ENCODE results near the gene LUC7L.
"Not testable (repeated sequence)": the region's sequence is repeated elsewhere in the genome, so short reads cannot be mapped to it uniquely, and the experiment has no call there.

The LUC7L gene, protein sequence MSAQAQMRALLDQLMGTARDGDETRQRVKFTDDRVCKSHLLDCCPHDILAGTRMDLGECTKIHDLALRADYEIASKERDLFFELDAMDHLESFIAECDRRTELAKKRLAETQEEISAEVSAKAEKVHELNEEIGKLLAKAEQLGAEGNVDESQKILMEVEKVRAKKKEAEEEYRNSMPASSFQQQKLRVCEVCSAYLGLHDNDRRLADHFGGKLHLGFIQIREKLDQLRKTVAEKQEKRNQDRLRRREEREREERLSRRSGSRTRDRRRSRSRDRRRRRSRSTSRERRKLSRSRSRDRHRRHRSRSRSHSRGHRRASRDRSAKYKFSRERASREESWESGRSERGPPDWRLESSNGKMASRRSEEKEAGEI

DNA sequence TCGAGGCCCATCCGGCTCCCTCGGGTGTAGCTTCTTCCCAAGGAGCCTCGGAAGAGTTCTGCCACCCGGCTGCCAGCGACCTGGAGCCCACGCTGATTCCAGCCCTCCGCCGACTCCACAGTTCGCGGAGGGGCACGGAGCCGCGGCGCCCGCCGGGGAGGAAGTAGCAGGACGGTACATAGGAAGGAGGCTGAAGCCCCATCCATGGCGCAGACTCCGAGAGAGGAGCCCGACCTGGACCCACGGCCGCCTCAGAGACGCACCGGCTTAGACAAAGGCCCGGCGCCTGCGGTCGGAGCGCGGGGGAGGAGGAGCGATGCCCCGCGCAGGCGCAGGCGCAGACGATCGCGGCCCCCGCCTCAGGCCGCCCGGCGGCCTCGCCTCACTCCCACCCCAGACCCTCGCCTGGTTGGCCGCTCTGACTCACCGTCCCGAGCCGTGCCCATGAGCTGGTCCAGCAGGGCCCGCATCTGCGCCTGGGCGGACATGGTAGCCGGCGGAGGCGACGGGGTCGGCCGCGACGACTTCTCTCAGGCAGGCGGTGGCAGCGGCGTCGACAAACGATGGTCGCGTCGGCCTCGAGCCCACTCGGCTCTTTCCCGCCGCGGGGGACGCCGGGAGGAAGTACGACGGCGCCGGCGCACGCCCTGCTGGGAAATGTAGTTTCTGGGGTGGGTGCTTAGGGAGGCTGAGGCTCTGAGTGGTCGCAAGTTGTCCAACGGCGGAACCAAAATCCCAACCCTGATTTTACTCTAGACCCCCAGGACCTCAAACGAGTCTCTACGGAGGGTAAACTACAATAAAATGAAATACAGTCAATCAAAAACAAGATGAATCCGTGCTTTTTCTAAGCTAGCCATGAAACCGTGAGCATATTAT, at the start of gene LUC7L:
TSS of gene LUC7L (minus strand) at position 598 of the 879 bp plus-strand sequence. CDS start at position 488, 110 bp downstream.
- DNase-seq (ENCODE audit: low read depth, low spot score): no peak

DNA sequence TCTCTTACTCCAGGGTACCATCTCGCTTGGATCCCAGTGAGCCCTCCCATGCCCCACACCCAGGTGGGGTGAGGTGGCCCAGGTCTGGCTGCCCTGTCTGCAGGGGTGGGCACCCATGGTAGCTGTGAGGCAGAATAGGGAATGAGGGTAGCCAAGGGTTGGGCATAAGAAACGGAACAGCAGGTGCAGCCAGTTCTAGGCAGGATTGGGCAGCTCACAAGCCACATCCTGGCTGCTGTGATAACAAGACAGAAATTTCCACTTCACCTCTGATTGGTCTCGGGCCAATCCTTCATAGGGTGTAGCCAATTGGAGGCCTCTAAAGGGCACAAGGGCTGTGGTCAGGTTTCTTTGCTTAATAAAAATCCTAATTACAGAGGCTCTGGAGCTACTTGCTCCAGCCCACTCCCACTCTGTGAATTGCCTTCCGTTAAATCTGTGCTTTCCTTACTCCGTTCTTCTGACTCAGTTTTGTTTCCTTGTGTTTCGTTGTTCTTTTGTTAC, 49.7 kb upstream of the LUC7L start:
- DNase-seq (ENCODE audit: low read depth, low spot score): peak; percentile 55
- no peak overlapping the region for H3K27ac ChIP-seq

More for the DNA sequence above, at the start of gene LUC7L:
- peak within 1 kb of the TSS; percentile 83 for H3K27ac ChIP-seq

DNA sequence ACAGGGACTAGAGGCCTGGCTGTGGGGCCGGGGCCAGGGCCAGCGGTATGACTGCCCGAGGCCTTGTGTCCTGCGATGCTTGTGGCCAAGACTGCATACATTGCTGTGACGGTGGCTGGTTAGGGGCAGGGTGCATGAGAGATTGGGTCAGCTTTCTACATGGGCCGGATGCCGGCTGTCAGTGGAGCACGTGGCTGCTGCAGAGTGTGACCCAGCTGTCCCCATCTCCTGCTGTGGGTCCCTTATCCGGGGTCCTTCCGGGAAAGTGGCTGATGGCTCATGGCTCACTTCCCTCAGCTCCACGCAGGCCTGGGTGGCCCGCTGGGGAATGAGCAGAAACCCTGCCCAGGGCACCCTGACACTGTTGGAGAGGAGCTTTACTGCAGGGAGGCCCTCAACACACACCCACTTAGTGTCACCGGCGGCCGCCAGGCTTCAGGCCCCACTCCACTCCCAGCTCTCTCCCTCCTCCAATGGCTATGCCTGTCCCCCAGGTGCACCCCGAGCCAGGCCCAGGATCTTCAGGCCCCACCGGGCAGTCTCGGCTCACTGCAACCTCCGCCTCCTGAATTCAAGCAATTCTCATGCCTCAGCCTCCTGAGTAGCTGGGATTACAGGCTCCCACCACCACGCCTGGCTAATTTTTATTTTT, 47.3 kb upstream of the LUC7L start:
- no peak overlapping the region for H3K27ac ChIP-seq
- no peak for DNase-seq (ENCODE audit: low read depth, low spot score)

DNA sequence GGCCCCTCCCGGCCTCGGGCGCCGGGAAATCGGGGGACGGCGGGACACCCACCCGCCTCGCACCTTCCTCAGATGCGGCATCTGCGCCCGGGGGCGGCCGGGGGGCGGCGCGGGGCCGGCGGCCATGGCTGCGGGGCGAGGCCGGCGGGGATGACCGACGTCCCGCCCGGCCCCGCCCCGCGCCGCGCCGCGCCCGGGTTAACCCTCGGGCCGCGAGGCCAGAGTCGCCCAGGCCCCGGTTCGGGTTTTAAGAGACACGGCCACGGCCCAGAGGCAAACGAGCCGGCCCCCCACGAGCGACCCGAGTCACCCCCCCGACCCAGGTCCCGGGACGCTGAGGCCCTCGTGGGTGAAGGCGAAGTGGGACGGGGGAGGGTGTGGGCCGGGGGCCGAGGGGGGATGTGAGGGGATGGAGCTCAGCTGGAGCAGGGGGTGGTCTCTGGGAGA, 46.6 kb upstream of the LUC7L start, which contains the start of gene RGS11:
TSS of gene RGS11 (minus strand) at position 159 of the 447 bp plus-strand sequence. CDS start at position 126, 33 bp downstream.
- no peak within 1 kb of the TSS for H3K27ac ChIP-seq
- DNase-seq (ENCODE audit: low read depth, low spot score): no peak

DNA sequence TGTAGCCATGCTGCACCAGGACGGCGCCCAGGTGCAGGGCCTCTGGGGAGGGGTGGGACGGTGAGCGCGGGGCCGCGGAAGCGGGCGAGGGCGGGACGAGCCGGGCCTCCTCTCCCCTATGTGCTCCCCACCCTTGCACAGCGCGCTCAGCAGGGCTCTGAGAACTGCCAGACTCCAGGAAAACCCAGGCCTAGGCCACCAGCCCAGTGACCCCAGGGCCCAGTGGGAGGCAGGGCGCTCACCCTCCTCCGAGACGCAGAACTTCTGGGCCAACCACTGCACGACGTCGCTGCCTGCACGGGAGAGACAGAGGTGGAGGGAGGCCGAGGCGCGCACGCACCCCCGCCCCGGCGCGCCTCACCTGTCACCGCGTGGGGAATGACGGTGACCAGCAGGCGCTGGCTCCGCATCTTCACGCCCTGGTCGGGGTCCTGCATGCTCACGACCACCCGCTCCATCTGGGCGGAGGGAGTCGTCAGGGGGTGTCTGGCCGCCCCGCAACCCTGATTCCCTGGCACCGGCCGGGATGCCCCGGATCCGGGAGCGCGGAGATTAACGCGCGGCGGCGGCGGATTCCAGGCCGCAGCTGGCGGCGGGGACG, 45.9 kb upstream of the LUC7L start:
- DNase-seq (ENCODE audit: low read depth, low spot score): no peak
- H3K27ac ChIP-seq: no peak overlapping the region

DNA sequence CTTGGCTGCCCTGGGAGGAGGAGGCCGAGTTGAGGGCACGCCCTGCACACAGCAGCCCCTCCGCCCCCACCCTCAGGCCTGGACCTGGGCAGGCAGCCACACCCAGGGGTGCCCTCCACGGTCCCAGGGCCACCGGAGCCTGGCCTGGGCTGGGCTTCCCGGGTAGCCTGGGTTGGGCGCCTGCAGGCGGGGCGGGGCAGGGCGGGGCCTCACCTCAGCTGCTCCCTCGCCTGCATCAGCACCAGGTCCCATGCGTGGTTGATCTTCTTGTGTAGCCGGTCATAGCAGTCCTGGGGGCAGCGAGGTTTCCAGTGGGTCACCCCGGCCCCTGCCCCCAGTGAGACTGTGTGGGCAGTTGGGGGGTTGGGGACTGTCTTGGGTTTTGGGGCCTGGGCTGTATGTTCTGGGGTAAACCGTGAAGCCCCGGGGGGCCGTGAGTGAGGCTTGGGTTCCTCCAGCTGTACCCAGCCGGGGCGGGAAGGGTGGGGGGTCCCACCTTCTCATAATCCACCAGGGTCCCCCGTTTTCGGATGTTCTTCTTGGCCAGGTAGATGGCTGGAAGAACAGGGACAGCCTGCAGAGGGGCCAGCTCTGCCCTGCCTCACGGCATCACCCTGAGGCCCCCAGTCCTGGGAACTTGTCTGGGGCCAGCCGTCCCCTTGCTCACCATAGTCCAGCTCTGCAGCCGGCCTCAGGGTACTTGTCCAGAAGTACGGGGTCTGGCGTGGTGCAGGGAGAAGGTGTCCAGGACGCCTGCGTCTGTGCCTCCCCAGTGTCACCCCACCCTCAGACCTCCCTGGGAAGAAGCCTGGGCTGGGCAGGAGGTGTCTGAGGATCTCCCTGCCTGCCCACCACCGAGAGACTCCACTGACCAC, 44.5 kb upstream of the LUC7L start:
- no peak overlapping the region for H3K27ac ChIP-seq
- no peak for DNase-seq (ENCODE audit: low read depth, low spot score)

DNA sequence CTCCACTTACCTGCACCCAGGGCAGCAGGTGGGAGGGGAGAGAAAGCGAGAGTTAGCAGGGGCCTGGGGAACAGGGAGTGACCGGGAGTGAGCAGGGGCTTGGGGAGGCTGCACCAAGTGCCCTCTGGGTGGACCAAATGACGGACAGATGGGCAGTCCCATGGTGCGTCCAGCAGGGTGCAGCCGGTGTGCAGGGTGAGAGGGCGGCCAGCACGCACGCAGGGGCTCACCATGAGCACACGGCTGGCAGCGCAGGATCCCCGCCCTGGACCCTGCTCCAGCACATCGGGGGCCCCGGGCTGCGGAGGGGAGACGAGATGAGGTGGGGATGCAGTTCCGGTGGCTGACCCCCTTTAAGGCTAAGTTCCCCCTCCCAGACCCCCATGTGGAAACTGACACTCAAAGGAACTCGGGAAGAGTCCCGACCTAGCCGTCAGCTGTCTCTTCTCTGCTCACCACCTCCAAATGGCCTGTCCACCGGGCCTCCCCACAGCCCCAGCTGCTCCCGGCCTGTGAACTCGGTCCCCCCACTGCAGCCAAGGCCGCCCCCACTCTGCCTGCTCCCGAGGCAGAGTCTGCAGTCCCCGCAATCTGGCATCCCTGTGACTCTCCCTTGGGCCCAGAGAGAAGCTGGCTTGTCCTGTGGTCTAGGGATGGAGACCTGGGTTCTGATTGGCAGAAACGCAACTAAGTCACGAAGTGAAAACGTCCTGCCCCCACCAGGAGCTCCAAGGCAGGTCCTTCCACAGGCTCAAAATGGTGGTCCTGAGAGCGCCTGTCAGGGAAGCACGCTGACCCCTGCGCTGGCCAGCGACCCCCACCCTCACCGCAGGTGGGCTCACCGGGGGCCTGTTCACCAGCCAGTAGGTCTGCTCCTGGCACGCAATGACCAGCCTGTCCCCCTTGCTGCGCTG, 43.6 kb upstream of the LUC7L start:
- DNase-seq (ENCODE audit: low read depth, low spot score): no peak
- no peak overlapping the region for H3K27ac ChIP-seq

DNA sequence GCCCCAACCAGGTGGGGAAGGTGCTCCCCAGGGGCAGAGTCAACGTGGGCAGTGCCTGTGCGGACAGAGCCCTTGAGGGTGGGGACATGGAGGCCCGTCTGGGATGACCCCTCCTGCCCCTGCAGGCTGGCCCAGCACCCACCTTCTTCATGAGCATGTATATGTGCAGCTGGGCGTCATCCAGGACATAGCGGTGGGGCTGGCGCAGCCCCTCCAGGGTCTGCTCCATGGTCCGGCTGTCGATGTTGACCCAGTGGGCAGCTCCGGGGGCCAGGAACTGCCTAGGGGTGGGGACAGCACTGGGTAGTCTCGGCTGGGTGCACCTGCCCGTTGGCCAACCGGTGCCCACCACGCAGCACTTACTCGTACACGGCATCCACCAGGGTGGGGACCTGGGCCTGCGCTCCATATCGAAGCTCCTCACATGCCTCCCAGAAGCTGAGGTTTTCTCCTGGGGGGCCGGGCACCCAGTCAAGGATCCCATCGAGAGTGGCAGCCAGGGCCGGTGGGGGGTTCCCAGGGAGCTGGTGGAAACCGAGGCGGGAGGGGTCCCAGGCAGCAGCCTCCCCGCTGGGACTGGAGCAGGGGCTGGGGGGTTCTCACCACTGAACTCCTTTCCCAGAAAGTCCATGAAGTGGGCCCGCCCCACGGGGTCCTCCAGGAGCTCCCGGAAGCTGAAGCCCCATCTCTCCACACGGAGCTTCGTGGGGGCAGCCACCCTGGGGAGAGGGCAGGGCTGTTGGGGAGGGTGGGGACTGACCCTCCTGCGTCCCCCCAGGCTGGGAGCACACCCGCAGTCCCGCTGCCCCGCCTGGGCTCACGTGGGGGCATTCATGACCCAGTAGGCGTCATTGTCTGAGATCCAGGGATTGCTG, 41.4 kb upstream of the LUC7L start:
- no peak overlapping the region for H3K27ac ChIP-seq
- DNase-seq (ENCODE audit: low read depth, low spot score): no peak

DNA sequence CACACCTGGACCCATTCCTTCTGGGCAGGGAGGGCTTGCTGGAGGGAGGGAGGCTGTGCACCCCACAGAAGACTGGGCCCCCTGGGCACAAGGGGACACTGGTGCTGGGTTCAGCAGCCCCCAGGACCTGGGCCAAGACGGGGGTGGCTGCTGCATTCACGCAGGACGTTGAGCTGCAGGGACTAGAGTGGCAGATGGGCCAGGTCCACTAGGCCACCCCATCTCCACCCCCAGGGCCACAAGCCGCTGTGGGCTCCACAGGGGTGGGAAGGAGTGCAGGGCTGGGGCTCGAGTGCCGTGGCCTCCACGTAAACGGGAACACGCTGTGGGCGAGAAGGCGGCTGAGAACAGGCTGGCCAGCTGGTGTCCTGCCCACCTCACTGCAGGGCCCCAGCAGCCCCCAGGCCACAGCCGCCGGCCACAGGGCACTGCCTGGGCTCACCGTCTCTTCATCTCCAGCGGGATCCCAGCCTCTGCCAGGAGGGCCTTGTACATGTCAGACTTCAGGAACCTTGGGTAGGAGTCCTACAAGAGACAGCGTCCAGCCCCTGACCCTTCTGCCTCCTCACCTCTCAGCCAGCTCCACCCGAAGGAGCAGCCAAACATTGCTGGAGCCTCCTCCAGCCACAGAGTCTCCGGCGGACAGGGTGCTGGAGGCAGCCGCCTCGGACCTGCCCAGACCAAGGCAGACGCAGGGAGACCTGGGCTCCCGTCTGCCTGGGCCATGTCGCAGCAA, 40.0 kb upstream of the LUC7L start:
- DNase-seq (ENCODE audit: low read depth, low spot score): no peak
- no peak overlapping the region for H3K27ac ChIP-seq

DNA sequence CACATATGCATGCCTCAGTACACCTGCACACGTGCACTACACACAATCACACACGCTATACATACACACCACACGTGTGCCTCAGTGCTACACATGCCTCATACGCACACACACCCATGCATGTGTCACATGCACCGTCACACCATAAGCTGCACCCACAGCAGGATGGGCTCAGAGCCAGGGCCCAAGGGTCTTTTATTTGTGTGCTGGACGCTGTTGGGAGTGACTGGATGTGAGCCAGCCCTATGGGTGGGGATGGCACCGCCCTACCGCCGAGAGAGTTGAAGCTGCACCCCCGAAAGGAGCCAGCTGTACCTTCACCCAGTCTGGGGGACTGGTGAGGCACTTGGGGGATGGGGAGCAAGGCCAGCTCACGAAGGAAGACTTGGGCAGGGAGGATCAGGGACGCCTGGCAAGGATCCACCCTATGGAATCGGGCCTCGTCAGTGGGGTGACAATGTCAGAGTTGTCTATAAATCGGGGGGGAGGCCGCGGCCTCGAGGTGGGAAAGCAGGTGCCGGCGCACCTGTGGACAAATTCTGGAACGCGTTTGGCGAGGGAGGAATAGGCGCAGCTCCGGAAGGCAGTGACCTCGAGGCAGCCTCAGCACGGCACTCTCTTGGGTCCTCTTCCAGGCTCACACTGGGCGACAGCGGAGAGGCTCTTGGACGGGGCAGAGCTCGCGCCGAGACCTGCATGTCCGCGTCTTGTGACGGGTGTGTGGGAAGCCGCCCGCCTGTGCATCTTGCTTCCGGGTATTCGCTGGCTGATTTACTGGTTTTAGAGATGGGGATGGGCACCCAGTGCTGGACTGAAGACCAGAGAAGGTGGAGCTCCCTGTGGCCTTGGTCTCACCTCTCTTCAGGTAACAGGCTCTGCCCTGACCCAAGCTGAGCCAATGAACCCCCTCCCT, 39.1 kb upstream of the LUC7L start:
- no peak for DNase-seq (ENCODE audit: low read depth, low spot score)
- no peak overlapping the region for H3K27ac ChIP-seq

DNA sequence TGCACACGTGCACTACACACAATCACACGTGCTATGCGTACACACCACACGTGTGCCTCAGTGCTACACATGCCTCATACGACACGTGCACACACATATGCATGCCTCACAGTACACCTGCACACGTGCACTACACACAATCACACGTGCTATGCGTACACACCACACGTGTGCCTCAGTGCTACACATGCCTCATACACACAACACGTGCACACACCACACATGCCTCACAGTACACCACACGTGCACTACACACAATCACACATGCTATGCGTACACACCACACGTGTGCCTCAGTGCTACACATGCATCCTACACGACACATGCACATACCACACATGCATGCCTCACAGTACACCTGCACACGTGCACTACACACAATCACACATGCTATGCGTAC, 38.3 kb upstream of the LUC7L start:
- H3K27ac ChIP-seq; DNase-seq (ENCODE audit: low read depth, low spot score): not testable (repeated sequence)

DNA sequence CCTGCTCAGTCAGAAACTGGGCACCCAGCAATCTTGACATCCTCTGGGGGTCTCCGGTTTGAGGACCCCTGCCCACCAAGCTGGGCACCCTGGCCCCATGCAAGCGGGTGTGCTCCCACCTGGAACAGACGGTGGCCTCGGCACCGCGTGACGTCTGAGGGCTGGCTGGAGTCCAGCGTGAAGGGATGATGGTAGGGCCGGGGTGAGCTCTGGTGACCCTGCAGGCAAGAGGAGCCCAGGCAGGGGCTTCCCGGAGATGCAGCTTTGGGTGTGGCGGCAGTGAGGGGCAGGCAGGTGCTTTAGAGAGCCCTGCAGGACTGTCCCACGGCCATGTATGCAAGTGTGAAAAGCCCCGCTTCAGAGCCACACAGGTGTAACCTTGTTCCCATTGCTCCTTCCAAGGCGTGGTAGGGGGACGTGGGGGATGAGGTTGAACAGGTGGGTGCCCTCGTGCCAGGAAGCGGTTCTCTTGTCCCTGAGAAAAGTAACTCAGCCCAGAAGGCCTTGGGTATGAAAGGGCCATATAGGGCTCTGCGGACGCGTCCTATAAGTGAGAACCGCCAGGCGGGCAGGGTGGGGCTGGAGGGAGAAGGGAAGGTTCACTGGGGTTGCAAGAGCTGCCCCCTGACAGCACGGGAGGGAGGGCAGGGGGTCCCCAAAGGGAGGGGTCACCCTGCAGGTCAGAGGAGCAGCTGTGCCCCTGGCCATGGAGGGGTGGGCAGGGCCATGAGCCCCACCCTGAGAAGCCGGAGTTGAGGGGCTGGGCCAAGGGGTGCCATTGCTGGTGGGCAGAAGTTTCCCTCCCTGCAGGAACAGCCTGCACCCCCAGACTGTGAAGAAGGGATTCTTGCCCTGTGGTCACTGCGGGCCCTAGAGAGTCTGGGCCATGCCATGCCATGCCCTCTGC, 37.3 kb upstream of the LUC7L start:
- no peak overlapping the region for H3K27ac ChIP-seq
- no peak for DNase-seq (ENCODE audit: low read depth, low spot score)

DNA sequence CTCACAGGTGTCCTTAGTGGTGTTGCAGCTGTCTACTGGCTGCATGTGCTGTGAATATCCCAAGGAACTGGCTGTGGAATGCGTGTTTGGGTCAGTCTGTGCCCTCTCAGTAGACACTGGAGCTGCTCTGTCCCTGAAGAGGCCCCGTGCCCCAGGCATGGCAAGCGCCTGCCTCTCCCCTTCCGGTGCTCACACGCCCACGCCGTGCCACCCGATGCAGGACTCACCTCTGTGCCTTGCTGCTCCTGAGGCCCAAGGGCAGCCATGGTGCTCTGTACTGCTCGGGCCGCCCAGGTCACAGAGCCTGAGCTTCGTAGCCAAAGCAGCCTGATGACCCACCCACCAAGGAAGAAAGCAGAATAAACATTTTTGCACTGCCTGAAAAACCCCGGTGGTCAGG, 36.5 kb upstream of the LUC7L start:
- H3K27ac ChIP-seq: no peak overlapping the region
- DNase-seq (ENCODE audit: low read depth, low spot score): no peak

DNA sequence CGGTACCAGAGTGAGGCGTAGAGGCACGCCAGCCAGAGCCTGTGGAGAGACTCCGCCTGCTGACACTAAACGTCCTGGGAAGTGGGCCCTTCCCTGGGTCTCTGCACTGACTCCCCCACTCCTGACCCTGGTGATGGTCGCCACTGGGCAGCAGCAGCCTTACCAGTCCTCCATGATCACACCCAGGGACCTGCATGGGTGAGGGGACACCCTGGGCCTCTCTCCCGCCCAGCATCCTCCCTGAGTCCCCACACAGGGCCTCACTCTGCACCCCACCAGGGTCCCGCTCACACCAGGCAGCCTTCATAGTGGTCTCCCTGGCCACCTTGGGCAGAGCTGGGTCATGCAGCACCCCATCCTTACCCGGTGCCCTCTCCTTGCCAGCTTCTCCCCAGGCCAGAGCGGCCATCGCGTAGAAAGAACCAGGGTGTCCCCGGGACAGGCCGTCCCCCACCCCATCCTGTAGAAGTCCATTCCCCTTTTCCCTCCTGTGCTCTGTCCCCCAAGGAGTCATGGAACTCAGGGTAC, 35.8 kb upstream of the LUC7L start:
- H3K27ac ChIP-seq: no peak overlapping the region
- no peak for DNase-seq (ENCODE audit: low read depth, low spot score)

Measured in epithelial cell of prostate (primary cell).